ENCODE data around the gene MAD1L1. TPM values are rescaled to one million over a fixed set of nuclear protein-coding genes. Genes with fewer than 3 reads are reported as not detected.
A peak's percentile ranks its signal among the peaks of the same experiment; 100 is the strongest.

The MAD1L1 gene
- total RNA-seq, 1 donor from 2014 or later = 32.7 TPM

GRCh38 chr7:2266911-2267310, 34.2 kb upstream of the MAD1L1 start:
- no peak overlapping the region for H3K4me3 Mint-ChIP-seq (ENCODE audit: unreplicated experiment)
- no peak for DNase-seq (ENCODE audit: extremely low spot score, unreplicated experiment)

GRCh38 chr7:2264158-2264557, 31.4 kb upstream of the MAD1L1 start:
- Mint-ChIP-seq H3K36me3 (ENCODE audit: unreplicated experiment) (peaks cover 19% of the 10 kb centered on the region), H3K27ac (ENCODE audit: unreplicated experiment) (no peak overlapping the region), H3K4me1 (ENCODE audit: unreplicated experiment) (peaks cover 6% of the 10 kb centered on the region), H3K27me3 (ENCODE audit: unreplicated experiment) (no peaks in the 10 kb centered on the region), H3K9me3 (ENCODE audit: unreplicated experiment) (no peaks in the 10 kb centered on the region), H3K4me3 (ENCODE audit: unreplicated experiment) (no peak overlapping the region)
- DNase-seq (ENCODE audit: extremely low spot score, unreplicated experiment) = no peak
- no peak for TF ChIP-seq CTCF (IDR thresholded peaks at IDR 0.05)

More at GRCh38 chr7:2266911-2267310, 34.2 kb upstream of the MAD1L1 start:
- Mint-ChIP-seq H3K4me1 (ENCODE audit: unreplicated experiment) (peaks cover 21% of the 10 kb centered on the region), H3K36me3 (ENCODE audit: unreplicated experiment) (peaks cover 16% of the 10 kb centered on the region), H3K9me3 (ENCODE audit: unreplicated experiment) (no peaks in the 10 kb centered on the region), H3K27me3 (ENCODE audit: unreplicated experiment) (no peaks in the 10 kb centered on the region), H3K27ac (ENCODE audit: unreplicated experiment) (peak overlapping the region; percentile 50)
- TF ChIP-seq CTCF (IDR thresholded peaks at IDR 0.05) = no peak

GRCh38 chr7:2263176-2263575, 30.4 kb upstream of the MAD1L1 start:
- no peaks in the 10 kb centered on the region for H3K27me3 Mint-ChIP-seq (ENCODE audit: unreplicated experiment)
- H3K9me3 Mint-ChIP-seq (ENCODE audit: unreplicated experiment) = no peaks in the 10 kb centered on the region
- TF ChIP-seq CTCF (IDR thresholded peaks at IDR 0.05) = no peak
- H3K27ac Mint-ChIP-seq (ENCODE audit: unreplicated experiment) = no peak overlapping the region
- H3K36me3 Mint-ChIP-seq (ENCODE audit: unreplicated experiment) = peaks cover 19% of the 10 kb centered on the region
- H3K4me1 Mint-ChIP-seq (ENCODE audit: unreplicated experiment) = peaks cover 5% of the 10 kb centered on the region
- no peak for DNase-seq (ENCODE audit: extremely low spot score, unreplicated experiment)
- no peak overlapping the region for H3K4me3 Mint-ChIP-seq (ENCODE audit: unreplicated experiment)

- no peak overlapping the region for H3K27ac Mint-ChIP-seq (ENCODE audit: unreplicated experiment)
- peaks cover 19% of the 10 kb centered on the region for H3K36me3 Mint-ChIP-seq (ENCODE audit: unreplicated experiment)
- no peaks in the 10 kb centered on the region for H3K9me3 Mint-ChIP-seq (ENCODE audit: unreplicated experiment)
- H3K4me3 Mint-ChIP-seq (ENCODE audit: unreplicated experiment) = no peak overlapping the region
- H3K27me3 Mint-ChIP-seq (ENCODE audit: unreplicated experiment) = no peaks in the 10 kb centered on the region
- H3K4me1 Mint-ChIP-seq (ENCODE audit: unreplicated experiment) = peaks cover under 1% of the 10 kb centered on the region
- no peak for DNase-seq (ENCODE audit: extremely low spot score, unreplicated experiment)
- no peak for TF ChIP-seq CTCF (IDR thresholded peaks at IDR 0.05)
Measured at GRCh38 chr7:2261611-2262010, 28.9 kb upstream of the MAD1L1 start.

GRCh38 chr7:2260820-2261219, 28.1 kb upstream of the MAD1L1 start:
- Mint-ChIP-seq H3K4me1 (ENCODE audit: unreplicated experiment) (no peaks in the 10 kb centered on the region), H3K27me3 (ENCODE audit: unreplicated experiment) (no peaks in the 10 kb centered on the region), H3K36me3 (ENCODE audit: unreplicated experiment) (peaks cover 22% of the 10 kb centered on the region), H3K9me3 (ENCODE audit: unreplicated experiment) (no peaks in the 10 kb centered on the region), H3K27ac (ENCODE audit: unreplicated experiment) (no peak overlapping the region), H3K4me3 (ENCODE audit: unreplicated experiment) (no peak overlapping the region)
- TF ChIP-seq CTCF (IDR thresholded peaks at IDR 0.05) = no peak
- DNase-seq (ENCODE audit: extremely low spot score, unreplicated experiment) = no peak

All from osteocyte (in vitro differentiated cells).